H1 (cell line): ENCODE results near the gene SIK2. TPM values are rescaled to one million over a fixed set of nuclear protein-coding genes. Genes with fewer than 3 reads are reported as not detected.

Experiments
- CTCF ChIA-PET: fragments of 300-600 bp; sonication (Branson Sonifier 250); formaldehyde crosslinking; loops from one replicate; lab custom pipeline; 2021; ENCODE audit not compliant: partially characterized antibody; lab: Charles Lee
- POLR2A ChIA-PET: fragments of 300-600 bp; sonication (Branson Sonifier 250); formaldehyde crosslinking; loops from one replicate; lab custom pipeline; 2021; ENCODE audit warnings: inconsistent platforms; ENCODE audit not compliant: partially characterized antibody; lab: Charles Lee
- DNase-seq, 2 experiments: peaks; one replicate each; pipeline versions ENCODE4 v3.0.0 to v3.0.0-alpha.2; 2010 to 2022; ENCODE audit warnings: low spot score in 2 of 2, low read depth in 1 of 2, mixed read lengths in 1 of 2
- FAIRE-seq: peaks from 2 replicates; lab custom pipeline; 2011; peaks lifted over from hg19 to GRCh38; lab: Jason Lieb, UNC
- H2AFZ ChIP-seq: 2 replicates; pipeline ENCODE4 v1.8.1; 2012; ENCODE audit warnings: low read length, inconsistent platforms
- H2AK5ac ChIP-seq: 2 replicates; pipeline ENCODE4 v1.6.1; 2013; ENCODE audit warnings: low read depth, low read length
- H2BK120ac ChIP-seq: replicated peaks from 2 replicates; pipeline ENCODE3; 2013; ENCODE audit warnings: low read depth, low read length, inconsistent platforms
- H2BK12ac ChIP-seq: 2 replicates; pipeline ENCODE4 v1.6.1; 2013; ENCODE audit warnings: low read depth, low read length
- H2BK15ac ChIP-seq: 2 replicates; pipeline ENCODE4 v1.6.1; 2013; ENCODE audit warnings: low read length
- H2BK20ac ChIP-seq: 2 replicates; pipeline ENCODE4 v1.6.1; 2013; ENCODE audit warnings: low read length
- H2BK5ac ChIP-seq: 2 replicates; pipeline ENCODE4 v1.6.1; 2013; ENCODE audit warnings: low read depth, low read length
- H3K14ac ChIP-seq: 2 replicates; pipeline ENCODE4 v1.6.1; 2013; ENCODE audit warnings: inconsistent platforms; ENCODE audit not compliant: insufficient read length
- H3K18ac ChIP-seq: 2 replicates; pipeline ENCODE4 v1.6.1; 2013; ENCODE audit warnings: low read length; ENCODE audit errors: extremely low read depth
- H3K23ac ChIP-seq: 2 replicates; pipeline ENCODE4 v1.6.1; 2013; ENCODE audit warnings: inconsistent platforms; ENCODE audit not compliant: insufficient read length
- H3K23me2 ChIP-seq: 2 replicates; pipeline ENCODE4 v1.6.1; 2013; ENCODE audit warnings: low read depth, low read length
- H3K27ac ChIP-seq: 2 replicates; pipeline ENCODE4 v1.6.1; 2011; ENCODE audit warnings: low read depth, low read length, inconsistent platforms
- H3K27me3 ChIP-seq, 4 experiments: replicated peaks in 1 of 4; 1 replicate in 1 of 4; 2 replicates in 3 of 4; pipeline versions ENCODE4 v1.6.1 to v1.8.1; 2011 to 2013; ENCODE audit warnings: low read length in 3 of 4, mild to moderate bottlenecking in 3 of 4, inconsistent platforms in 2 of 4, mixed read lengths in 2 of 4, moderate library complexity in 1 of 4; ENCODE audit not compliant: control insufficient read depth in 3 of 4, insufficient read depth in 3 of 4; ENCODE audit errors: extremely low read depth in 1 of 4
- H3K36me3 ChIP-seq, 4 experiments: 2 replicates each; pipeline versions ENCODE4 v1.6.1 to v1.8.1; 2011 to 2013; ENCODE audit warnings: mild to moderate bottlenecking in 4 of 4, low read length in 3 of 4, moderate library complexity in 2 of 4, control low read depth in 1 of 4, inconsistent platforms in 1 of 4; ENCODE audit not compliant: insufficient read depth in 4 of 4, control insufficient read depth in 2 of 4
- H3K4ac ChIP-seq: replicated peaks from 2 replicates; pipeline ENCODE3; 2013; ENCODE audit warnings: low read length, low read depth, mixed read lengths, inconsistent platforms; ENCODE audit not compliant: insufficient read length
- H3K4me1 ChIP-seq, 4 experiments: replicated peaks in 1 of 4; 1 replicate in 1 of 4; 2 replicates in 3 of 4; pipeline versions ENCODE4 v1.6.1 to v1.8.1; 2011 to 2013; ENCODE audit warnings: low read length in 3 of 4, inconsistent platforms in 2 of 4, mixed read lengths in 1 of 4; ENCODE audit not compliant: insufficient read depth in 4 of 4, control insufficient read depth in 3 of 4
- H3K4me2 ChIP-seq, 2 experiments: 2 replicates each; pipeline versions ENCODE4 v1.6.1 to v1.8.1; 2011 to 2013; ENCODE audit warnings: low read depth in 2 of 2, low read length in 2 of 2, control low read depth in 1 of 2, inconsistent platforms in 1 of 2, mild to moderate bottlenecking in 1 of 2; ENCODE audit not compliant: insufficient read depth in 1 of 2
- H3K4me3 ChIP-seq, 4 experiments: fragments of 200-600, 300-600 bp in 1 of 4; sonication (generic), shearing (Covaris generic), sonication (Bioruptor Twin) in 1 of 4; 2 replicates each; pipeline versions ENCODE4 v1.5.1 to v1.8.1; 2011 to 2016; ENCODE audit warnings: low read length in 4 of 4, low read depth in 3 of 4, control low read depth in 2 of 4, inconsistent platforms in 2 of 4, mild to moderate bottlenecking in 2 of 4, mixed read lengths in 1 of 4, moderate library complexity in 1 of 4; ENCODE audit not compliant: insufficient read depth in 2 of 4; ENCODE audit errors: extremely low read depth in 1 of 4
- H3K56ac ChIP-seq: replicated peaks from 2 replicates; pipeline ENCODE3; 2013; ENCODE audit warnings: low read depth, mild to moderate bottlenecking, mixed read lengths, low read length, inconsistent platforms; ENCODE audit not compliant: insufficient read length
- H3K79me1 ChIP-seq: 2 replicates; pipeline ENCODE4 v1.6.1; 2013; ENCODE audit warnings: low read depth, low read length, control low read depth
- H3K79me2 ChIP-seq, 2 experiments: 2 replicates each; pipeline versions ENCODE4 v1.6.1 to v1.8.1; 2012 to 2013; ENCODE audit warnings: low read length in 2 of 2, mild to moderate bottlenecking in 2 of 2, inconsistent platforms in 1 of 2; ENCODE audit not compliant: insufficient read depth in 2 of 2, control insufficient read depth in 1 of 2
- H3K9ac ChIP-seq, 4 experiments: replicated peaks in 1 of 4; 1 replicate in 1 of 4; 2 replicates in 3 of 4; pipeline versions ENCODE4 v1.6.1 to v1.8.1; 2011 to 2013; ENCODE audit warnings: low read depth in 3 of 4, low read length in 3 of 4, control low read depth in 2 of 4, mild to moderate bottlenecking in 2 of 4, moderate library complexity in 2 of 4, inconsistent platforms in 1 of 4; ENCODE audit errors: extremely low read depth in 1 of 4
- H3K9me3 ChIP-seq, 2 experiments: 2 replicates each; pipeline versions ENCODE4 v1.6.1 to v1.8.1; 2012 to 2013; ENCODE audit warnings: mild to moderate bottlenecking in 2 of 2, moderate library complexity in 2 of 2, control low read depth in 1 of 2, inconsistent platforms in 1 of 2, low read depth in 1 of 2, low read length in 1 of 2, mixed read lengths in 1 of 2; ENCODE audit not compliant: insufficient read depth in 2 of 2
- H4K20me1 ChIP-seq, 2 experiments: replicated peaks in 1 of 2; 2 replicates each; pipeline versions ENCODE3 to v1.8.1; 2011 to 2013; ENCODE audit warnings: inconsistent platforms in 2 of 2, low read length in 2 of 2, mild to moderate bottlenecking in 1 of 2; ENCODE audit not compliant: insufficient read depth in 2 of 2, control insufficient read depth in 1 of 2
- H4K5ac ChIP-seq: 2 replicates; pipeline ENCODE4 v1.6.1; 2013; ENCODE audit warnings: low read length, low read depth, mixed read lengths, inconsistent platforms; ENCODE audit not compliant: insufficient read length
- H4K8ac ChIP-seq: 2 replicates; pipeline ENCODE4 v1.8.0; 2013; ENCODE audit warnings: mild to moderate bottlenecking, moderate library complexity, low read length, inconsistent platforms; ENCODE audit not compliant: insufficient read depth; ENCODE audit errors: extremely low read depth
- H4K91ac ChIP-seq: replicated peaks from 2 replicates; pipeline ENCODE3; 2013; ENCODE audit warnings: low read length, mixed read lengths, inconsistent platforms; ENCODE audit not compliant: insufficient read length
- CBX8 ChIP-seq: fragments of 300-800, 300-1000 bp; sonication (generic); IDR thresholded peaks from 2 replicates; pipeline ENCODE4 v1.7.1; 2016; ENCODE audit warnings: low read depth, low read length, borderline replicate concordance
- RAD21 ChIP-seq, 2 experiments: IDR thresholded peaks in 1 of 2; conservative IDR thresholded peaks in 1 of 2; 2 replicates each; pipeline ENCODE4 v1.6.1; 2011; ENCODE audit warnings: low read depth in 2 of 2, low read length in 2 of 2, improper control_type of control experiment in 1 of 2, inconsistent platforms in 1 of 2, mild to moderate bottlenecking in 1 of 2, moderate library complexity in 1 of 2
- RXRA ChIP-seq: IDR thresholded peaks from 2 replicates; pipeline ENCODE4 v1.6.1; 2011; ENCODE audit warnings: low read depth, mild to moderate bottlenecking, low read length, moderate library complexity; ENCODE audit not compliant: insufficient read depth
- whole genome bisulfite sequencing, 2 experiments: shearing (Covaris generic) in 1 of 2; methylation state at CpG; one replicate each; pipeline versions ENCODE4 v1.1.6 to v1.1.7; 2013 to 2015; ENCODE audit warnings: low lambda C conversion rate in 2 of 2, mixed read lengths in 2 of 2, inconsistent platforms in 1 of 2, low coverage in 1 of 2, missing lambda C conversion rate in 1 of 2; ENCODE audit not compliant: insufficient replicate concordance in 2 of 2, insufficient coverage in 1 of 2, insufficient read length in 1 of 2; ENCODE audit errors: extremely low coverage in 1 of 2, missing lambda C conversion rate in 1 of 2; 5-methylcytosine and 5-hydroxymethylcytosine counted together
- polyA plus RNA-seq, 7 experiments: library from polyadenylated mRNA; depleted of rRNA in 3 of 7; stranded (reverse) in 5 of 7; unstranded in 2 of 7; fragments of >200 nt in 5 of 7; fragments of 200-250 nt in 2 of 7; gene quantifications; 1 replicate in 5 of 7; 2 replicates in 1 of 7; 4 replicates in 1 of 7; pipeline versions ENCODE4 v1.2.1 to v1.2.3, GENCODE V29; 2011 to 2013; ENCODE audit warnings: missing spikeins in 2 of 7, mixed read lengths in 2 of 7
- total RNA-seq: library from RNA; stranded (reverse); fragmentation: NEBNext Ultra II Directional; extraction: Animal tissue kit (Norgen Biotek cat#: 25700); gene quantifications from 2 replicates; pipeline ENCODE4 v1.2.1, GENCODE V29; 2021
- TF ChIP-seq, protein P1 (sequence below): IDR thresholded peaks from 2 replicates; pipeline ENCODE4 v1.6.1; 2011; ENCODE audit warnings: low read length, improper control_type of control experiment
- TF ChIP-seq, protein P2 (sequence below): IDR thresholded peaks from 2 replicates; pipeline ENCODE4 v1.6.1; 2012; ENCODE audit warnings: low read length, inconsistent platforms

SIK2 gene
- total and polyA plus RNA-seq, 2 of the 8 experiments (the other 6 are each of a cell fraction or from before 2014, with no cell fraction given) = 8.8 to 11.2 TPM

DNA sequence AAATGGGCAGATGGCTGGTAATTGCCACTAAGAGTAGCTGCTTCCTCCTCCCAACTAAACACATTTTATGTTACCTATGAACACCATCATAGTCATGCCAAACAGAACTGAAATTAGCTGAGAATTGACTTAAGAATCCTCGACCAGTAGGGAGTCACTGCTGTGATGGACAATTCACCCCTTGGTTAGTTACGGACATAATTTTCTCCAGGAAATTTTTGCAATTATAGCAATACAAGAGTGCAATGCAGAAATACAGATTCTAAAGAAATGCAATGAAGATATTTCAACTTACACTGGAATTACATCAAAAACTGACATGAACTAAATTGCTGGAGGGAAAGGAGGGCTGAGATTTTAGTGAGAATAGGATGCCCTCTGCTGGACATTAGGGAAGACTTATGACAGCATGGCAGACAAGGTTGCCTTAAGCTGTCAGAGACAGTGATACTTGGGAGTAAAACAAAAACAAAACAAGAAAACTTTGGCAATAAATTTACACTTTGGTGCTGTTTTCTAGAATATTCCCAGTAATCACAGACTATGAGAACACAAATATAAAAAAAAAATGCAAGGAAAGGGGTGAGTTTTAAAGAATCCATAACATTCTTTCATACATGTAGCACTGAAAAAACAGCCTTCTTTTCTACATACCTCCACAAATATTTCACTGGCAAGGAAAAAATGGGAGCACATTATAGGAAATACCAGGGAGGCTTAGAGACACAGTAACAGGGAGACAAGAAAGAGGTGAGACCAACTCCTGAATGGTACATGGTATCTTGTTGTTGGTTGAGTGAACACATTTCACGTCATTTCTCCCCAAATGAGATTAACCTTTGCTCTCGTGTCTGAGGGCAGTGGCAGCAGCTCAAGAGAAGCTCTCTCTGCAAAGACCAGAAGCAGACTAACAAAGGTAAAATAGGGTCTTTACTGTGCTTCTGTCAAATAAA lies 175.1 kb downstream of the SIK2 start:
- no peaks in the 10 kb centered on the region for H4K20me1 ChIP-seq
- no peak overlapping the region for H2BK15ac ChIP-seq
- H2AFZ ChIP-seq = no peak overlapping the region
- no peak overlapping the region for H3K4me3 ChIP-seq
- H3K23me2 ChIP-seq = no peaks in the 10 kb centered on the region
- FAIRE-seq (peak; percentile 88), DNase-seq (no peak)
- no peak overlapping the region for H2BK12ac ChIP-seq
- H4K8ac ChIP-seq = no peak overlapping the region
- H3K9me3 ChIP-seq = no peaks in the 10 kb centered on the region
- H3K4me1 ChIP-seq = no peaks in the 10 kb centered on the region
- H3K18ac ChIP-seq = no peak overlapping the region
- no peak overlapping the region for H2AK5ac ChIP-seq
- H3K27ac ChIP-seq = no peak overlapping the region
- H3K56ac ChIP-seq = no peak overlapping the region
- no peak overlapping the region for H2BK120ac ChIP-seq
- CTCF ChIA-PET = interaction anchor here (0.6 to 6.3 kb wide), 65 partner anchors 8 to 391 kb away, joined by 3 to 106 read pairs (median 4); partner anchors contain the start of genes PPP2R1B and SIK2
- 88% methylated on average over 4 of the region's 4 CpGs; no CpG with 5 or more reads in 1 of the 2 experiments for WGBS, 2 experiments
- H3K14ac ChIP-seq = no peak overlapping the region
- no peak overlapping the region for H2BK20ac ChIP-seq
- no peak overlapping the region for H3K4me2 ChIP-seq
- POLR2A ChIA-PET = interaction anchor here (0.9 to 3.7 kb wide), 3 partner anchors 11 to 208 kb away, joined by 4 to 25 read pairs (median 4); partner anchors contain the start of gene PPP2R1B
- no peak overlapping the region for H3K4ac ChIP-seq
- H3K9ac ChIP-seq = no peak overlapping the region
- H3K23ac ChIP-seq = no peak overlapping the region
- H4K5ac ChIP-seq = no peak overlapping the region
- H2BK5ac ChIP-seq = no peak overlapping the region
- no peaks in the 10 kb centered on the region for H3K79me1 ChIP-seq
- H3K36me3 ChIP-seq = no peaks in the 10 kb centered on the region
- no peaks in the 10 kb centered on the region for H3K27me3 ChIP-seq
- H4K91ac ChIP-seq = no peak overlapping the region
- no peaks in the 10 kb centered on the region for H3K79me2 ChIP-seq
- TF ChIP-seq RXRA (no peak), RAD21 (IDR thresholded peaks at IDR 0.05 in 1 of 2, conservative IDR thresholded peaks at IDR 0.05 in 1 of 2; ENCODE audit: low read depth in 2 of 2, low read length in 2 of 2) (peak; percentile 89 to 91), CBX8 (no peak)
- TF ChIP-seq, protein P1, sequence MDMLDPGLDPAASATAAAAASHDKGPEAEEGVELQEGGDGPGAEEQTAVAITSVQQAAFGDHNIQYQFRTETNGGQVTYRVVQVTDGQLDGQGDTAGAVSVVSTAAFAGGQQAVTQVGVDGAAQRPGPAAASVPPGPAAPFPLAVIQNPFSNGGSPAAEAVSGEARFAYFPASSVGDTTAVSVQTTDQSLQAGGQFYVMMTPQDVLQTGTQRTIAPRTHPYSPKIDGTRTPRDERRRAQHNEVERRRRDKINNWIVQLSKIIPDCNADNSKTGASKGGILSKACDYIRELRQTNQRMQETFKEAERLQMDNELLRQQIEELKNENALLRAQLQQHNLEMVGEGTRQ = no peak
- TF ChIP-seq, protein P2, sequence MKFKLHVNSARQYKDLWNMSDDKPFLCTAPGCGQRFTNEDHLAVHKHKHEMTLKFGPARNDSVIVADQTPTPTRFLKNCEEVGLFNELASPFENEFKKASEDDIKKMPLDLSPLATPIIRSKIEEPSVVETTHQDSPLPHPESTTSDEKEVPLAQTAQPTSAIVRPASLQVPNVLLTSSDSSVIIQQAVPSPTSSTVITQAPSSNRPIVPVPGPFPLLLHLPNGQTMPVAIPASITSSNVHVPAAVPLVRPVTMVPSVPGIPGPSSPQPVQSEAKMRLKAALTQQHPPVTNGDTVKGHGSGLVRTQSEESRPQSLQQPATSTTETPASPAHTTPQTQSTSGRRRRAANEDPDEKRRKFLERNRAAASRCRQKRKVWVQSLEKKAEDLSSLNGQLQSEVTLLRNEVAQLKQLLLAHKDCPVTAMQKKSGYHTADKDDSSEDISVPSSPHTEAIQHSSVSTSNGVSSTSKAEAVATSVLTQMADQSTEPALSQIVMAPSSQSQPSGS = no peak
